A673 (cell line): ENCODE results near the gene CARMIL1. TPM values are rescaled to one million over a fixed set of nuclear protein-coding genes. Genes with fewer than 3 reads are reported as not detected.

ENCODE experiments used
- Bru-seq: library from RNA; stranded (reverse); fragments of 400-500 nt; gene quantifications from one replicate; lab custom pipeline; 2021; lab: Mats Ljungman, UMichigan
- BruChase-seq, 2 experiments: library from RNA; stranded (reverse); fragments of 400-500 nt; gene quantifications; one replicate each; lab custom pipeline; 2021; lab: Mats Ljungman, UMichigan
- BruUV-seq: library from RNA; stranded (reverse); fragments of 400-500 nt; replicated peaks from 2 replicates; lab custom pipeline; 2021; lab: Mats Ljungman, UMichigan
- CTCF ChIA-PET: fragments of 300-600 bp; sonication (Branson Sonifier 250); formaldehyde crosslinking; loops from one replicate; lab custom pipeline; 2022; ENCODE audit warnings: antibody characterized with exemption; lab: Charles Lee
- POLR2A ChIA-PET: fragments of 300-600 bp; sonication (Branson Sonifier 250); formaldehyde crosslinking; loops from one replicate; lab custom pipeline; 2022; ENCODE audit warnings: antibody characterized with exemption; ENCODE audit not compliant: low non-redundant PET; lab: Charles Lee
- DNase-seq: peaks from one replicate; pipeline ENCODE4 v3.0.0-alpha.2; 2015; ENCODE audit warnings: low spot score
- H3K27ac ChIP-seq: fragments of 200-600 bp; sonication (generic); 2 replicates; pipeline ENCODE4 v1.5.1; 2016; ENCODE audit warnings: mixed run types, low read depth, mild to moderate bottlenecking, mixed read lengths, antibody characterized with exemption, low read length; ENCODE audit not compliant: poor library complexity, severe bottlenecking
- H3K27me3 ChIP-seq: fragments of 200-600 bp; sonication (generic); replicated peaks from 2 replicates; pipeline ENCODE4 v1.6.1; 2017; ENCODE audit warnings: mixed run types, low read depth, mild to moderate bottlenecking, mixed read lengths, antibody characterized with exemption, low read length; ENCODE audit not compliant: insufficient read depth, poor library complexity
- H3K36me3 ChIP-seq: fragments of 200-600 bp; sonication (generic); 2 replicates; pipeline ENCODE4 v1.6.1; 2016; ENCODE audit warnings: mixed run types, mild to moderate bottlenecking, mixed read lengths, antibody characterized with exemption, low read length; ENCODE audit not compliant: insufficient read depth, poor library complexity, severe bottlenecking
- H3K4me1 ChIP-seq: fragments of 200-600 bp; sonication (generic); 2 replicates; pipeline ENCODE4 v1.6.1; 2017; ENCODE audit warnings: mixed run types, mild to moderate bottlenecking, mixed read lengths, antibody characterized with exemption, low read length; ENCODE audit not compliant: insufficient read depth, poor library complexity, severe bottlenecking
- H3K4me3 ChIP-seq: fragments of 200-600 bp; sonication (generic); 2 replicates; pipeline ENCODE4 v1.5.1; 2016; ENCODE audit warnings: low read depth, mixed run types, mild to moderate bottlenecking, mixed read lengths, low read length; ENCODE audit not compliant: poor library complexity, severe bottlenecking
- H3K9me3 ChIP-seq: fragments of 200-600 bp; sonication (generic); 2 replicates; pipeline ENCODE4 v1.6.1; 2016; ENCODE audit warnings: mixed run types, low read depth, mild to moderate bottlenecking, mixed read lengths, antibody characterized with exemption, low read length; ENCODE audit not compliant: poor library complexity, severe bottlenecking
- EZH2 ChIP-seq: fragments of 200-600 bp; sonication (generic); IDR thresholded peaks from 2 replicates; pipeline ENCODE4 v1.6.1; 2017; ENCODE audit warnings: borderline replicate concordance, low read depth, mild to moderate bottlenecking, mixed read lengths, antibody characterized with exemption, low read length; ENCODE audit not compliant: poor library complexity, severe bottlenecking
- intact Hi-C: fragments of 100-400 bp; cut with micrococcal nuclease; formaldehyde crosslinking; loops from one replicate; pipeline ENCODE4 v1.10.0; 2022; ENCODE audit not compliant: unreplicated experiment
- long read RNA-seq: library from polyadenylated mRNA; stranded (forward); transcript quantifications from one replicate; pipeline ENCODE4 v2.0.0, GENCODE V29; 2022
- total RNA-seq: library from RNA; stranded (reverse); gene quantifications from 2 replicates; pipeline ENCODE4 v1.2.3, GENCODE V29; 2021
- TF ChIP-seq, protein P1 (sequence below): fragments of 300-800, 200-600 bp; sonication (generic); conservative IDR thresholded peaks from 2 replicates; pipeline ENCODE4 v1.5.1; 2017; ENCODE audit warnings: low read depth, mild to moderate bottlenecking, antibody characterized with exemption, low read length, moderate library complexity, mixed read lengths

CARMIL1 gene
- total RNA-seq (7.2 and 7.9 TPM in 2 replicates), Bru-seq, nascent RNA (percentile 60 among the genes with signal in this experiment), BruChase-seq, experiment 1, labeled RNA remaining after a 2-hour chase (percentile 54 among the genes with signal in this experiment), BruChase-seq, experiment 2, labeled RNA remaining after a 6-hour chase (percentile 52 among the genes with signal in this experiment)
- long read RNA-seq, partial matches to known transcripts = 0 of 3 reads
- long read RNA-seq, other reads (novel, unspliced or antisense) = 3 of 3 reads

DNA sequence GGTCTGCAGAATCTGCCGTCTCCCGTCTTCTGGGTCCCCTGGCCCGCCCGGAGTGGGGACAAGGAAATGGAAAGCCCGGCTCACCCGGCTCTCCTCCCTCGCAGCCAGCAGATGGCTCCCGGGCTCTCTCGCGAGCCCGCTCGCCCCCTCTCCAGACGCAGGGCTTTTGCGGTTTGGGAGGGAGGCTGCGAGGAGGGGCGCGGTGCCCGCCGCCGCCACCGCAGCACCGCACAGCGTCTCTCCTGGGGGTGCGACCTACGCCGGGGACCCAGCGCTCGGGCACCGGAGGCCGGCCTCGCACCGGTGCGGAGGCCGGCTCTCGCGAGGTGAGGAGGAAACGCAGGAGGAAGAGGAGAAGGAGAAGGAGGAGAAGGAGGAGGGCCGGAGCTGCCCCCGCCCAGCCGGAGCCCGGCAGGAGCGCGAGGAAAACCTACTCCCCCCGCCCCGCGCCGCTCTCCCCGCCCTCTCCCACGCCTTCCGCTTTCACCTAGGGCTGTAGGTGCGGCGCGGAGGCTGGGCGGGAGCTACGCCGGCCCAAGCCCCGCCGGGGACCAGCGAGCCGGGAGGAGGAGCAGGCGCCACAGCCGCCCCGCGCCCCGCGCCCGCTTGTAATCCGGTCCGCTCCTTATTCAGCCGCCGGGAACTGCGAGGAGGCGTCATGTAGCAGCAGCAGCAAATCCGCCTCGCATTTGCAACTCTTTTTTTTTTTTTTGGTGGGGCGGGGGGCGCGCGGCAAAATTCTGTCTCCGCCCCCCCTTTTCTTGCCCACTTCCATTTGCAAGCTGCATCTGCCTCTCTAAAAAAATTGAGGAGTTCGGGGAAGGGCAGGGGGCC, at the start of gene CARMIL1:
Gene CARMIL1 (plus strand): TSS at position 461 of the 834 bp plus-strand sequence. CDS start 422 bp downstream, outside the sequence.
- POLR2A ChIA-PET = no interaction called here
- CTCF ChIA-PET = interaction anchor here (0.7 to 3.2 kb wide), 6 partner anchors 9 to 278 kb away, joined by 3 to 40 read pairs (median 12); no protein-coding TSS in a partner anchor
- Histone ChIP-seq H3K4me3 (peak within 1 kb of the TSS; percentile 85), H3K27ac (peak within 1 kb of the TSS; percentile 75), H3K4me1 (peaks cover 16% of the 10 kb centered on the region), H3K9me3 (no peaks in the 10 kb centered on the region), H3K36me3 (no peaks in the 10 kb centered on the region), H3K27me3 (no peaks in the 10 kb centered on the region)
- no peak for TF ChIP-seq EZH2
- TF ChIP-seq, protein P1, sequence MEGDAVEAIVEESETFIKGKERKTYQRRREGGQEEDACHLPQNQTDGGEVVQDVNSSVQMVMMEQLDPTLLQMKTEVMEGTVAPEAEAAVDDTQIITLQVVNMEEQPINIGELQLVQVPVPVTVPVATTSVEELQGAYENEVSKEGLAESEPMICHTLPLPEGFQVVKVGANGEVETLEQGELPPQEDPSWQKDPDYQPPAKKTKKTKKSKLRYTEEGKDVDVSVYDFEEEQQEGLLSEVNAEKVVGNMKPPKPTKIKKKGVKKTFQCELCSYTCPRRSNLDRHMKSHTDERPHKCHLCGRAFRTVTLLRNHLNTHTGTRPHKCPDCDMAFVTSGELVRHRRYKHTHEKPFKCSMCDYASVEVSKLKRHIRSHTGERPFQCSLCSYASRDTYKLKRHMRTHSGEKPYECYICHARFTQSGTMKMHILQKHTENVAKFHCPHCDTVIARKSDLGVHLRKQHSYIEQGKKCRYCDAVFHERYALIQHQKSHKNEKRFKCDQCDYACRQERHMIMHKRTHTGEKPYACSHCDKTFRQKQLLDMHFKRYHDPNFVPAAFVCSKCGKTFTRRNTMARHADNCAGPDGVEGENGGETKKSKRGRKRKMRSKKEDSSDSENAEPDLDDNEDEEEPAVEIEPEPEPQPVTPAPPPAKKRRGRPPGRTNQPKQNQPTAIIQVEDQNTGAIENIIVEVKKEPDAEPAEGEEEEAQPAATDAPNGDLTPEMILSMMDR = peak; percentile 80
- peak; percentile 91 for DNase-seq
- no TSS peak for BruUV-seq
- intact Hi-C loops = loop anchor here (1.0 kb wide), 2 partner anchors 211 to 277 kb away; no protein-coding TSS in a partner anchor

- Histone ChIP-seq H3K4me1 (no peaks in the 10 kb centered on the region), H3K36me3 (no peaks in the 10 kb centered on the region), H3K9me3 (no peaks in the 10 kb centered on the region), H3K27ac (no peak overlapping the region), H3K4me3 (no peak overlapping the region), H3K27me3 (no peaks in the 10 kb centered on the region)
- no peak for DNase-seq
- ChIA-PET POLR2A (no interaction called here), CTCF (no interaction called here)
- TF ChIP-seq EZH2 = no peak
- TF ChIP-seq, protein P1 = no peak
- intact Hi-C loops = no loop called here
- no TSS peak for BruUV-seq
Measured at GRCh38 chr6:25229671-25230321, 49.4 kb upstream of the CARMIL1 start.

- TF ChIP-seq, protein P1 = no peak
- no peak for TF ChIP-seq EZH2
- intact Hi-C loops = no loop called here
- Histone ChIP-seq H3K27me3 (no peaks in the 10 kb centered on the region), H3K4me3 (no peak overlapping the region), H3K36me3 (no peaks in the 10 kb centered on the region), H3K4me1 (no peaks in the 10 kb centered on the region), H3K27ac (no peak overlapping the region), H3K9me3 (no peaks in the 10 kb centered on the region)
- no TSS peak for BruUV-seq
- ChIA-PET POLR2A (no interaction called here), CTCF (no interaction called here)
- DNase-seq = peak; percentile 21
Measured at GRCh38 chr6:25232479-25232878, 46.7 kb upstream of the CARMIL1 start.
